Kidney tubule cell (primary cell): ENCODE data around the gene MT1M.
"Not testable (repeated sequence)": the region's sequence is repeated elsewhere in the genome, so short reads cannot be mapped to it uniquely, and the experiment has no call there.

Experiments used
- DNase-seq: peaks from one replicate; pipeline ENCODE4 v3.0.0-alpha.2; 2018; ENCODE audit warnings: low spot score

MT1M gene

GRCh38 chr16:56608876-56609462 lies 23.5 kb upstream of the MT1M start:
- peak; percentile 16 for DNase-seq

- peak; percentile 88 for DNase-seq
Observed at GRCh38 chr16:56609463-56609921, 23.0 kb upstream of the MT1M start.

- peak; percentile 89 for DNase-seq
Observed at GRCh38 chr16:56610017-56610608, 22.3 kb upstream of the MT1M start.

- no peak for DNase-seq
Observed at GRCh38 chr16:56610609-56611111, 21.8 kb upstream of the MT1M start.

- DNase-seq = peak; percentile 81
Observed at GRCh38 chr16:56611281-56611833, 21.1 kb upstream of the MT1M start.

- peak; percentile 63 for DNase-seq
Observed at GRCh38 chr16:56613706-56614105, 18.8 kb upstream of the MT1M start.

GRCh38 chr16:56614549-56614991 lies 17.9 kb upstream of the MT1M start:
- DNase-seq = peak; percentile 98

- DNase-seq = peak; percentile 65
Observed at GRCh38 chr16:56615353-56615752, 17.1 kb upstream of the MT1M start.

- no peak for DNase-seq
Observed at GRCh38 chr16:56616608-56617211, 15.7 kb upstream of the MT1M start.

GRCh38 chr16:56617212-56618085 lies 15.0 kb upstream of the MT1M start:
- DNase-seq = peak; percentile 84

- DNase-seq = no peak
Observed at GRCh38 chr16:56618138-56618537, 14.3 kb upstream of the MT1M start.

- no peak for DNase-seq
Observed at GRCh38 chr16:56620339-56620897, 12.0 kb upstream of the MT1M start.

GRCh38 chr16:56621665-56622445 lies 10.6 kb upstream of the MT1M start:
- DNase-seq = not testable (repeated sequence)

- not testable (repeated sequence) for DNase-seq
Observed at GRCh38 chr16:56623184-56623583, 9.3 kb upstream of the MT1M start.

- no peak for DNase-seq
Observed at GRCh38 chr16:56623637-56624036, 8.8 kb upstream of the MT1M start.

GRCh38 chr16:56625140-56625942 lies 7.1 kb upstream of the MT1M start, which contains the start of gene MT1E:
Gene MT1E, plus strand, starts transcription at chr16:56625781. Its CDS starts 71 bp downstream, at chr16:56625852.
- peak; percentile 85 for DNase-seq

GRCh38 chr16:56625943-56626654 lies 6.4 kb upstream of the MT1M start:
- DNase-seq = peak; percentile 64

- DNase-seq = peak; percentile 11
Observed at GRCh38 chr16:56626685-56627084, 5.8 kb upstream of the MT1M start.
